ENCODE results near the gene BRS3.

The BRS3 gene

GRCh38 chrX:136452614-136453013 is 35.1 kb upstream of the BRS3 start:
- no peak for DNase-seq (ENCODE audit: low read depth)

GRCh38 chrX:136453114-136453513 is 34.6 kb upstream of the BRS3 start:
- in situ Hi-C loops (cut with HindIII; ENCODE audit: low sequenced_read_pairs): no loop called here
- H3K4me3 ChIP-seq (ENCODE audit: low read depth, low read length): no peak overlapping the region
- no peak for TF ChIP-seq CTCF (IDR thresholded peaks at IDR 0.05; ENCODE audit: low read depth, low read length, missing control alignments)
- DNase-seq (ENCODE audit: low read depth): no peak

More at GRCh38 chrX:136452614-136453013, 35.1 kb upstream of the BRS3 start:
- H3K4me3 ChIP-seq (ENCODE audit: low read depth, low read length): no peak overlapping the region
- no peak for TF ChIP-seq CTCF (IDR thresholded peaks at IDR 0.05; ENCODE audit: low read depth, low read length, missing control alignments)
- in situ Hi-C loops (cut with HindIII; ENCODE audit: low sequenced_read_pairs): no loop called here

- in situ Hi-C loops (cut with HindIII; ENCODE audit: low sequenced_read_pairs): no loop called here
- DNase-seq (ENCODE audit: low read depth): no peak
- no peak overlapping the region for H3K4me3 ChIP-seq (ENCODE audit: low read depth, low read length)
These were observed 34.0 kb upstream of the BRS3 start for GRCh38 chrX:136453771-136454170.

GRCh38 chrX:136456133-136456532 is 31.6 kb upstream of the BRS3 start:
- TF ChIP-seq CTCF (IDR thresholded peaks at IDR 0.05; ENCODE audit: low read depth, low read length, missing control alignments): no peak

More at GRCh38 chrX:136453771-136454170, 34.0 kb upstream of the BRS3 start:
- TF ChIP-seq CTCF (IDR thresholded peaks at IDR 0.05; ENCODE audit: low read depth, low read length, missing control alignments): no peak

GRCh38 chrX:136457303-136457917 is 30.3 kb upstream of the BRS3 start:
- TF ChIP-seq CTCF (IDR thresholded peaks at IDR 0.05; ENCODE audit: low read depth, low read length, missing control alignments): no peak
- in situ Hi-C loops (cut with HindIII; ENCODE audit: low sequenced_read_pairs): no loop called here
- no peak for DNase-seq (ENCODE audit: low read depth)
- H3K4me3 ChIP-seq (ENCODE audit: low read depth, low read length): no peak overlapping the region

More at GRCh38 chrX:136456133-136456532, 31.6 kb upstream of the BRS3 start:
- no peak overlapping the region for H3K4me3 ChIP-seq (ENCODE audit: low read depth, low read length)
- DNase-seq (ENCODE audit: low read depth): no peak
- in situ Hi-C loops (cut with HindIII; ENCODE audit: low sequenced_read_pairs): no loop called here

- DNase-seq (ENCODE audit: low read depth): no peak
- in situ Hi-C loops (cut with HindIII; ENCODE audit: low sequenced_read_pairs): no loop called here
- no peak overlapping the region for H3K4me3 ChIP-seq (ENCODE audit: low read depth, low read length)
- TF ChIP-seq CTCF (IDR thresholded peaks at IDR 0.05; ENCODE audit: low read depth, low read length, missing control alignments): no peak
These were observed 23.2 kb upstream of the BRS3 start for GRCh38 chrX:136464589-136464988.

Measured in astrocyte of the cerebellum (primary cell).